Nephron progenitor cell (in vitro differentiated cells): Measurements from ENCODE around the gene ARHGEF12.

Experiments used
- DNase-seq: peaks from one replicate; pipeline ENCODE4 v3.0.0; 2021
- H3K27ac Mint-ChIP-seq: 2 replicates; pipeline ENCODE4 v1.8.0; 2021; ENCODE audit warnings: mild to moderate bottlenecking, moderate library complexity, mixed read lengths
- H3K27me3 Mint-ChIP-seq: 2 replicates; pipeline ENCODE4 v1.8.0; 2021; ENCODE audit warnings: mild to moderate bottlenecking, low read depth, mixed read lengths; ENCODE audit not compliant: poor library complexity
- H3K36me3 Mint-ChIP-seq: 2 replicates; pipeline ENCODE4 v1.8.0; 2021; ENCODE audit warnings: low read depth, mixed read lengths
- H3K4me1 Mint-ChIP-seq: 2 replicates; pipeline ENCODE4 v1.8.0; 2021; ENCODE audit warnings: mixed read lengths
- H3K4me3 Mint-ChIP-seq: 2 replicates; pipeline ENCODE4 v1.8.0; 2021; ENCODE audit warnings: mild to moderate bottlenecking, moderate library complexity, mixed read lengths
- H3K9me3 Mint-ChIP-seq: 2 replicates; pipeline ENCODE4 v1.8.0; 2021; ENCODE audit warnings: mild to moderate bottlenecking, moderate library complexity, mixed read lengths
- CTCF ChIP-seq: fragments of 200-600 bp; sonication (generic); IDR thresholded peaks from 2 replicates; pipeline ENCODE4 v1.5.0; 2021; ENCODE audit warnings: antibody characterized with exemption

Gene ARHGEF12

GRCh38 chr11:120432056-120433018 is 96.1 kb downstream of the ARHGEF12 start:
- DNase-seq, result no peak

GRCh38 chr11:120441592-120441991 is 105.4 kb downstream of the ARHGEF12 start:
- Mint-ChIP-seq H3K27me3 (no peaks in the 10 kb centered on the region), H3K4me3 (no peak overlapping the region), H3K9me3 (no peaks in the 10 kb centered on the region), H3K27ac (no peak overlapping the region), H3K4me1 (no peaks in the 10 kb centered on the region), H3K36me3 (peaks cover 11% of the 10 kb centered on the region)
- DNase-seq, result no peak
- no peak for TF ChIP-seq CTCF

More at GRCh38 chr11:120432056-120433018, 96.1 kb downstream of the ARHGEF12 start:
- Mint-ChIP-seq H3K27me3 (no peaks in the 10 kb centered on the region), H3K27ac (no peak overlapping the region), H3K4me1 (no peaks in the 10 kb centered on the region), H3K4me3 (no peak overlapping the region), H3K9me3 (no peaks in the 10 kb centered on the region), H3K36me3 (peaks cover 28% of the 10 kb centered on the region)
- no peak for TF ChIP-seq CTCF

- Mint-ChIP-seq H3K27ac (no peak overlapping the region), H3K36me3 (peaks cover 15% of the 10 kb centered on the region), H3K9me3 (no peaks in the 10 kb centered on the region), H3K4me3 (no peak overlapping the region), H3K4me1 (no peaks in the 10 kb centered on the region), H3K27me3 (no peaks in the 10 kb centered on the region)
- DNase-seq, result no peak
- no peak for TF ChIP-seq CTCF
Measured at GRCh38 chr11:120442031-120442430, 105.8 kb downstream of the ARHGEF12 start.

- no peak for DNase-seq
- no peak for TF ChIP-seq CTCF
- Mint-ChIP-seq H3K27me3 (no peaks in the 10 kb centered on the region), H3K27ac (no peak overlapping the region), H3K36me3 (peaks cover 52% of the 10 kb centered on the region), H3K4me1 (no peaks in the 10 kb centered on the region), H3K9me3 (no peaks in the 10 kb centered on the region), H3K4me3 (no peak overlapping the region)
Measured at GRCh38 chr11:120446802-120447201, 110.6 kb downstream of the ARHGEF12 start.

GRCh38 chr11:120448240-120448639 is 112.0 kb downstream of the ARHGEF12 start:
- no peak overlapping the region for H3K27ac Mint-ChIP-seq
- TF ChIP-seq CTCF, result no peak
- DNase-seq, result no peak
- H3K36me3 Mint-ChIP-seq, result peaks cover 63% of the 10 kb centered on the region
- no peaks in the 10 kb centered on the region for H3K27me3 Mint-ChIP-seq
- no peaks in the 10 kb centered on the region for H3K9me3 Mint-ChIP-seq
- H3K4me1 Mint-ChIP-seq, result no peaks in the 10 kb centered on the region
- H3K4me3 Mint-ChIP-seq, result no peak overlapping the region

- Mint-ChIP-seq H3K9me3 (no peaks in the 10 kb centered on the region), H3K4me3 (no peak overlapping the region), H3K4me1 (no peaks in the 10 kb centered on the region), H3K36me3 (peaks cover 76% of the 10 kb centered on the region), H3K27me3 (no peaks in the 10 kb centered on the region), H3K27ac (no peak overlapping the region)
- TF ChIP-seq CTCF, result no peak
- DNase-seq, result no peak
Measured at GRCh38 chr11:120455487-120455886, 119.3 kb downstream of the ARHGEF12 start.
